HepG2 (cell line): Measurements from ENCODE around the gene DOK1. TPM values are rescaled to one million over a fixed set of nuclear protein-coding genes. Genes with fewer than 3 reads are reported as not detected.

Source experiments
- CC2D1A ChIP-seq: sonication (generic); formaldehyde crosslinking; IDR thresholded peaks from 2 replicates; pipeline ENCODE4 v1.8.1; 2023; ENCODE audit warnings: mild to moderate bottlenecking, missing genetic modification reagents
- CENPT ChIP-seq: sonication (generic); formaldehyde crosslinking; IDR thresholded peaks from 2 replicates; pipeline ENCODE4 v1.8.0; 2022; ENCODE audit warnings: low read depth, mild to moderate bottlenecking, moderate library complexity, missing genetic modification reagents
- EED ChIP-seq: sonication (generic); formaldehyde crosslinking; IDR thresholded peaks from 2 replicates; pipeline ENCODE4 v1.5.0; 2020; ENCODE audit warnings: mild to moderate bottlenecking, missing genetic modification reagents
- HOXA9 ChIP-seq: sonication (generic); formaldehyde crosslinking; IDR thresholded peaks from 2 replicates; pipeline ENCODE4 v1.8.1; 2022; ENCODE audit warnings: missing genetic modification reagents, mild to moderate bottlenecking, moderate library complexity, borderline replicate concordance
- KAT2B ChIP-seq: fragments of 150-350 bp; IDR thresholded peaks from 2 replicates; pipeline ENCODE4 v1.6.1; 2014; ENCODE audit warnings: low read depth, low read length, borderline replicate concordance
- KDM5A ChIP-seq: fragments of 200-600 bp; sonication (generic); IDR thresholded peaks from 2 replicates; pipeline ENCODE4 v1.7.0; 2018; ENCODE audit warnings: antibody characterized with exemption, mild to moderate bottlenecking, low read length, borderline replicate concordance
- KLF11 ChIP-seq: IDR thresholded peaks from 2 replicates; pipeline ENCODE4 v1.6.1; 2016; ENCODE audit warnings: missing compliant biosample characterization
- MEIS1 ChIP-seq: sonication (generic); formaldehyde crosslinking; IDR thresholded peaks from 2 replicates; pipeline ENCODE4 v1.9.0; 2021; ENCODE audit warnings: mild to moderate bottlenecking, missing genetic modification reagents, moderate library complexity, borderline replicate concordance
- RBFOX2 ChIP-seq: fragments of 200-400 bp; formaldehyde crosslinking; IDR thresholded peaks from 2 replicates; pipeline ENCODE4 v1.6.1; 2017; ENCODE audit warnings: low read depth, mild to moderate bottlenecking, low read length
- SPEN ChIP-seq: sonication (generic); formaldehyde crosslinking; IDR thresholded peaks from 2 replicates; pipeline ENCODE4 v1.5.1; 2020; ENCODE audit warnings: low read depth, mild to moderate bottlenecking, missing genetic modification reagents
- SRSF4 ChIP-seq: fragments of 200-400 bp; formaldehyde crosslinking; IDR thresholded peaks from one replicate; pipeline ENCODE4 v1.6.1; 2018; ENCODE audit warnings: mild to moderate bottlenecking, low read depth, low read length, moderate library complexity; ENCODE audit not compliant: poor library complexity, severe bottlenecking
- TBX2 ChIP-seq: sonication (generic); formaldehyde crosslinking; IDR thresholded peaks from 2 replicates; pipeline ENCODE4 v1.5.0; 2020; ENCODE audit warnings: missing genetic modification reagents, mild to moderate bottlenecking, borderline replicate concordance
- TEAD2 ChIP-seq: sonication (generic); formaldehyde crosslinking; IDR thresholded peaks from 2 replicates; pipeline ENCODE4 v1.9.0; 2021; ENCODE audit warnings: missing genetic modification reagents
- TRIM22 ChIP-seq: fragments of 450-650 bp; IDR thresholded peaks from 2 replicates; pipeline ENCODE4 v1.6.1; 2017
- XRCC5 ChIP-seq: fragments of 200-400 bp; formaldehyde crosslinking; optimal IDR thresholded peaks from 2 replicates; pipeline ENCODE3; 2017; ENCODE audit warnings: mild to moderate bottlenecking, low read length
- ZNF10 ChIP-seq: sonication (generic); formaldehyde crosslinking; IDR thresholded peaks from 2 replicates; pipeline ENCODE4 v1.4.0; 2020; ENCODE audit warnings: mild to moderate bottlenecking, low read depth, missing genetic modification reagents, borderline replicate concordance
- ZNF335 ChIP-seq: sonication (generic); formaldehyde crosslinking; IDR thresholded peaks from 2 replicates; pipeline ENCODE4 v1.4.0; 2020; ENCODE audit warnings: missing genetic modification reagents
- ZNF781 ChIP-seq: sonication (generic); formaldehyde crosslinking; IDR thresholded peaks from 2 replicates; pipeline ENCODE4 v1.5.1; 2020; ENCODE audit warnings: borderline replicate concordance, mild to moderate bottlenecking, missing genetic modification reagents; ENCODE audit errors: not compliant biosample characterization
- ZNF839 ChIP-seq: sonication (generic); formaldehyde crosslinking; IDR thresholded peaks from 2 replicates; pipeline ENCODE4 v1.4.0; 2020; ENCODE audit warnings: missing genetic modification reagents, mild to moderate bottlenecking, borderline replicate concordance
- ZSCAN21 ChIP-seq: sonication (generic); formaldehyde crosslinking; IDR thresholded peaks from 2 replicates; pipeline ENCODE4 v1.8.0; 2022; ENCODE audit warnings: mild to moderate bottlenecking, missing genetic modification reagents, moderate library complexity, borderline replicate concordance
- ZSCAN5A ChIP-seq: sonication (generic); formaldehyde crosslinking; IDR thresholded peaks from 2 replicates; pipeline ENCODE4 v1.8.0; 2022; ENCODE audit warnings: mild to moderate bottlenecking, missing genetic modification reagents, borderline replicate concordance
- polyA plus RNA-seq, 8 experiments: library from polyadenylated mRNA; depleted of rRNA in 3 of 8; stranded (reverse) in 7 of 8; unstranded in 1 of 8; fragments of >200 nt; fragmentation: Illumina TruSeq in 4 of 8; extraction: Trizol in 4 of 8; gene quantifications; 2 replicates each; pipeline versions ENCODE4 v1.2.1 to v1.2.3, GENCODE V29; 2011 to 2016; ENCODE audit warnings: low read depth in 4 of 8, missing spikeins in 1 of 8, mixed read lengths in 1 of 8; ENCODE audit not compliant: insufficient read depth in 1 of 8
- total RNA-seq, 5 experiments: library from RNA; depleted of rRNA; stranded (reverse); fragments of >200 nt; fragmentation: Illumina TruSeq; extraction: Trizol; gene quantifications; 2 replicates each; pipeline ENCODE4 v1.2.3, GENCODE V29; 2016; ENCODE audit warnings: low read depth in 1 of 5
- TF ChIP-seq, protein P1 (sequence below): sonication (generic); formaldehyde crosslinking; IDR thresholded peaks from 2 replicates; pipeline ENCODE4 v1.8.0; 2022; ENCODE audit warnings: missing genetic modification reagents, mild to moderate bottlenecking, moderate library complexity, borderline replicate concordance
- TF ChIP-seq, protein P2 (sequence below): sonication (generic); formaldehyde crosslinking; IDR thresholded peaks from 2 replicates; pipeline ENCODE4 v1.4.0; 2020; ENCODE audit warnings: missing genetic modification reagents

The DOK1 gene
- total and polyA plus RNA-seq, 2 of the 13 experiments (the other 11 are each of a cell fraction or from before 2014, with no cell fraction given): 0.53 to 0.74 TPM

- TF ChIP-seq ZNF839 (CRISPR knock-in tag): no peak
- no peak for TF ChIP-seq KAT2B
- no peak for TF ChIP-seq EED (CRISPR knock-in tag)
- peak; percentile 47 for TF ChIP-seq XRCC5
- no peak for TF ChIP-seq ZNF10 (CRISPR knock-in tag)
- TF ChIP-seq, protein P1, sequence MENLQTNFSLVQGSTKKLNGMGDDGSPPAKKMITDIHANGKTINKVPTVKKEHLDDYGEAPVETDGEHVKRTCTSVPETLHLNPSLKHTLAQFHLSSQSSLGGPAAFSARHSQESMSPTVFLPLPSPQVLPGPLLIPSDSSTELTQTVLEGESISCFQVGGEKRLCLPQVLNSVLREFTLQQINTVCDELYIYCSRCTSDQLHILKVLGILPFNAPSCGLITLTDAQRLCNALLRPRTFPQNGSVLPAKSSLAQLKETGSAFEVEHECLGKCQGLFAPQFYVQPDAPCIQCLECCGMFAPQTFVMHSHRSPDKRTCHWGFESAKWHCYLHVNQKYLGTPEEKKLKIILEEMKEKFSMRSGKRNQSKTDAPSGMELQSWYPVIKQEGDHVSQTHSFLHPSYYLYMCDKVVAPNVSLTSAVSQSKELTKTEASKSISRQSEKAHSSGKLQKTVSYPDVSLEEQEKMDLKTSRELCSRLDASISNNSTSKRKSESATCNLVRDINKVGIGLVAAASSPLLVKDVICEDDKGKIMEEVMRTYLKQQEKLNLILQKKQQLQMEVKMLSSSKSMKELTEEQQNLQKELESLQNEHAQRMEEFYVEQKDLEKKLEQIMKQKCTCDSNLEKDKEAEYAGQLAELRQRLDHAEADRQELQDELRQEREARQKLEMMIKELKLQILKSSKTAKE (CRISPR knock-in tag): no peak; the same call in 1 of the 2 replicates
- TF ChIP-seq, protein P2, sequence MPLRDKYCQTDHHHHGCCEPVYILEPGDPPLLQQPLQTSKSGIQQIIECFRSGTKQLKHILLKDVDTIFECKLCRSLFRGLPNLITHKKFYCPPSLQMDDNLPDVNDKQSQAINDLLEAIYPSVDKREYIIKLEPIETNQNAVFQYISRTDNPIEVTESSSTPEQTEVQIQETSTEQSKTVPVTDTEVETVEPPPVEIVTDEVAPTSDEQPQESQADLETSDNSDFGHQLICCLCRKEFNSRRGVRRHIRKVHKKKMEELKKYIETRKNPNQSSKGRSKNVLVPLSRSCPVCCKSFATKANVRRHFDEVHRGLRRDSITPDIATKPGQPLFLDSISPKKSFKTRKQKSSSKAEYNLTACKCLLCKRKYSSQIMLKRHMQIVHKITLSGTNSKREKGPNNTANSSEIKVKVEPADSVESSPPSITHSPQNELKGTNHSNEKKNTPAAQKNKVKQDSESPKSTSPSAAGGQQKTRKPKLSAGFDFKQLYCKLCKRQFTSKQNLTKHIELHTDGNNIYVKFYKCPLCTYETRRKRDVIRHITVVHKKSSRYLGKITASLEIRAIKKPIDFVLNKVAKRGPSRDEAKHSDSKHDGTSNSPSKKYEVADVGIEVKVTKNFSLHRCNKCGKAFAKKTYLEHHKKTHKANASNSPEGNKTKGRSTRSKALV (CRISPR knock-in tag): no peak
- no peak for TF ChIP-seq SRSF4
- peak; percentile 48; the same call in 1 of the 2 replicates for TF ChIP-seq MEIS1 (CRISPR knock-in tag)
- TF ChIP-seq CENPT (CRISPR knock-in tag): no peak
- no peak for TF ChIP-seq KDM5A
- TF ChIP-seq ZSCAN21 (CRISPR knock-in tag): no peak
- TF ChIP-seq ZSCAN5A (CRISPR knock-in tag): no peak
- TF ChIP-seq CC2D1A (CRISPR knock-in tag): no peak
- no peak for TF ChIP-seq HOXA9 (CRISPR knock-in tag)
- 0 out of 2 replicates have a peak, but pooled peaks have one; percentile 68 for TF ChIP-seq ZNF335 (CRISPR knock-in tag)
- no peak for TF ChIP-seq KLF11 (CRISPR knock-in tag)
- no peak for TF ChIP-seq RBFOX2
- no peak for TF ChIP-seq ZNF781 (CRISPR knock-in tag)
- peak; percentile 32; the same call in 1 of the 2 replicates for TF ChIP-seq SPEN
- no peak for TF ChIP-seq TBX2 (CRISPR knock-in tag)
- TF ChIP-seq TEAD2 (CRISPR knock-in tag): no peak
- no peak for TF ChIP-seq TRIM22
Measured at GRCh38 chr2:74587664-74588277, 33.3 kb downstream of the DOK1 start (continued).
